B cell (primary cell): ENCODE measurements around the gene NR6A1.

Experiments used
- CTCF ChIP-seq: fragments of 200-600 bp; IDR thresholded peaks from one replicate; pipeline ENCODE4 v1.8.0; 2022; ENCODE audit warnings: antibody characterized with exemption, mild to moderate bottlenecking
- EZH2 ChIP-seq: IDR thresholded peaks from 2 replicates; pipeline ENCODE4 v1.6.1; 2012; ENCODE audit warnings: borderline replicate concordance, low read depth, mild to moderate bottlenecking, moderate library complexity, low read length; ENCODE audit not compliant: insufficient read depth, poor library complexity, severe bottlenecking

- TF ChIP-seq CTCF (no peak), EZH2 (no peak)
Observed at GRCh38 chr9:124749781-124750180, 21.3 kb downstream of the NR6A1 start.
